ENCODE data around the gene CYP11A1. TPM values are rescaled to one million over a fixed set of nuclear protein-coding genes. Genes with fewer than 3 reads are reported as not detected.

The CYP11A1 gene
- total RNA-seq, 4 donors from 2014 or later = 0.67 to 3.7 (median 2.7) TPM

GRCh38 chr15:74375303-74375693 lies 7.9 kb upstream of the CYP11A1 start:
- Histone ChIP-seq H3K9me3 (no peaks in the 10 kb centered on the region), H3K36me3 (no peaks in the 10 kb centered on the region), H3K27ac (no peak overlapping the region), H3K4me1 (peaks cover 2 to 20% (median 8%) of the 10 kb centered on the region in 3 donors), H3K27me3 (peaks cover 19% of the 10 kb centered on the region), H3K4me3 (no peak overlapping the region)
- ATAC-seq = no peak
- TF ChIP-seq POLR2A (IDR thresholded peaks at IDR 0.05) (no peak), EP300 (IDR thresholded peaks at IDR 0.05) (no peak), CTCF (IDR thresholded peaks at IDR 0.05) (peak; percentile 76 to 89 (median 88)), POLR2AphosphoS5 (IDR thresholded peaks at IDR 0.05) (no peak)
- WGBS, 2 donors (ENCODE audit: low coverage in 1 of 2) = 4 to 13% methylated on average over 8 to 9 of the region's 9 CpGs

- H3K36me3 ChIP-seq = no peaks in the 10 kb centered on the region
- H3K27me3 ChIP-seq = peaks cover 19% of the 10 kb centered on the region
- no peaks in the 10 kb centered on the region for H3K9me3 ChIP-seq
- WGBS, 2 donors (ENCODE audit: low coverage in 1 of 2) = 26% methylated on average over 4 of the region's 11 CpGs; no CpG with 5 or more reads in 1 of the 2 donors
- peaks cover 2 to 20% (median 8%) of the 10 kb centered on the region in 3 donors for H3K4me1 ChIP-seq
- H3K27ac ChIP-seq = no peak overlapping the region
- H3K4me3 ChIP-seq = peak overlapping the region in 1 of 2 donors; percentile 65
- TF ChIP-seq POLR2A (IDR thresholded peaks at IDR 0.05) (no peak), POLR2AphosphoS5 (IDR thresholded peaks at IDR 0.05) (no peak), EP300 (IDR thresholded peaks at IDR 0.05) (no peak)
- no peak for ATAC-seq
These were observed 7.3 kb upstream of the CYP11A1 start for GRCh38 chr15:74374648-74375302.

- Histone ChIP-seq H3K9me3 (no peaks in the 10 kb centered on the region), H3K27me3 (peaks cover 19% of the 10 kb centered on the region), H3K4me1 (peaks cover 2 to 20% (median 8%) of the 10 kb centered on the region in 3 donors), H3K4me3 (peak overlapping the region; percentile 41 to 65), H3K27ac (peak overlapping the region in 2 of 4 donors; percentile 12 to 63), H3K36me3 (no peaks in the 10 kb centered on the region)
- WGBS, 2 donors (ENCODE audit: low coverage in 1 of 2) = 0% methylated on average over 5 of the region's 62 CpGs; no CpG with 5 or more reads in 1 of the 2 donors
- TF ChIP-seq EP300 (IDR thresholded peaks at IDR 0.05) = no peak
- no peak for TF ChIP-seq POLR2AphosphoS5 (IDR thresholded peaks at IDR 0.05)
- TF ChIP-seq POLR2A (IDR thresholded peaks at IDR 0.05) = peak in 1 of 2 donors; percentile 8
- peak; percentile 79 to 90 (median 84) for TF ChIP-seq CTCF (IDR thresholded peaks at IDR 0.05)
- peak; percentile 97 for ATAC-seq
These were observed 6.5 kb upstream of the CYP11A1 start for GRCh38 chr15:74373731-74374647.

- Histone ChIP-seq H3K4me3 (peak overlapping the region in 1 of 2 donors; percentile 65), H3K36me3 (no peaks in the 10 kb centered on the region), H3K27me3 (peaks cover 25% of the 10 kb centered on the region), H3K9me3 (no peaks in the 10 kb centered on the region), H3K27ac (no peak overlapping the region), H3K4me1 (peaks cover 2 to 20% (median 8%) of the 10 kb centered on the region in 3 donors)
- 79% methylated on average over 5 of the region's 13 CpGs; no CpG with 5 or more reads in 1 of the 2 donors for WGBS, 2 donors (ENCODE audit: low coverage in 1 of 2)
- no peak for ATAC-seq
- TF ChIP-seq CTCF (IDR thresholded peaks at IDR 0.05) = no peak
- no peak for TF ChIP-seq EP300 (IDR thresholded peaks at IDR 0.05)
- TF ChIP-seq POLR2AphosphoS5 (IDR thresholded peaks at IDR 0.05) = no peak
- TF ChIP-seq POLR2A (IDR thresholded peaks at IDR 0.05) = no peak
These were observed 5.7 kb upstream of the CYP11A1 start for GRCh38 chr15:74373056-74373650.

GRCh38 chr15:74370471-74370870 lies 3.0 kb upstream of the CYP11A1 start:
- no peak overlapping the region for H3K4me3 ChIP-seq
- no peak overlapping the region for H3K27ac ChIP-seq
- 82 to 83% methylated on average over 1 to 4 of the region's 5 CpGs for WGBS, 2 donors (ENCODE audit: low coverage in 1 of 2)
- peaks cover 42% of the 10 kb centered on the region for H3K27me3 ChIP-seq
- no peak for TF ChIP-seq POLR2A (IDR thresholded peaks at IDR 0.05)
- TF ChIP-seq EP300 (IDR thresholded peaks at IDR 0.05) = no peak
- no peak for TF ChIP-seq CTCF (IDR thresholded peaks at IDR 0.05)
- no peak for TF ChIP-seq POLR2AphosphoS5 (IDR thresholded peaks at IDR 0.05)
- no peaks in the 10 kb centered on the region for H3K36me3 ChIP-seq
- no peak for ATAC-seq
- no peaks in the 10 kb centered on the region for H3K9me3 ChIP-seq
- peaks cover 2 to 33% (median 12%) of the 10 kb centered on the region in 3 donors for H3K4me1 ChIP-seq

Measured in gastroesophageal sphincter (tissue), 4 donors.